Peyer's patch (tissue), 4 donors: ENCODE results near the gene DCTN3.

Source experiments
- POLR2A ChIP-seq, 2 donors: fragments of 450-650 bp; IDR thresholded peaks; one replicate each; pipeline ENCODE4 v1.5.1; 2017; ENCODE audit warnings: antibody characterized with exemption in 2 of 2, mild to moderate bottlenecking in 2 of 2, moderate library complexity in 2 of 2
- TF ChIP-seq, protein P1 (sequence below), 6 experiments: fragments of 450-650 bp in 4 of 6; fragments of 200-600 bp in 2 of 6; sonication (generic) in 1 of 6; IDR thresholded peaks; one replicate each; pipeline ENCODE4 v1.5.1; 2017 to 2019; ENCODE audit warnings: antibody characterized with exemption in 6 of 6, mild to moderate bottlenecking in 3 of 6, moderate library complexity in 1 of 6

DNA sequence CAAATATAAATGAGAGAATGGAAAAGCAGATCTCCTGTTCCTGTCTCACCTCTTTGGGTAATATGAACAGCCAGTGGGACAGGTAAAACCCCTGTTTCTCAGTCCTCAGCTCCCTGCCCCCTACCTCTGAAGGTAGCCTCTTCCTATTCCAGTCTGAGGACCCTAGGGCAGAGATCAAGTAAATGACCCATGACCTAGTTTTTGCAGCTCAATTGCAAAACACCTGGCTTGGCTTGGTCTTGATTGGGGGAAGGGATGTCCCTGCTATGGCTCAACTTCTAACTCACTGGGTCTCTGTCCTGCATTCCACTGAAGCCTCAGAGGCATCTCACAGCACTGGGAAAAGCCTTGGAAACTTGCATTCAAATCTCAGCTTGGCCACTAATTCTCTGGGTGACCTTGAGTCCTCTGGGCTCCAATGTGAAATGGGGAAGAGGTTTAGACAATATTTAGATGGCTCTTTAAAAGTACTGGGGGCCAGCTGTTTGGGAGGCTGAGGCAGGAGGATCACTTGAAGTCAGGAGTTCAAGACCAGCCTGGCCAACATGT, 24.5 kb upstream of the DCTN3 start:
- TF ChIP-seq, protein P1, sequence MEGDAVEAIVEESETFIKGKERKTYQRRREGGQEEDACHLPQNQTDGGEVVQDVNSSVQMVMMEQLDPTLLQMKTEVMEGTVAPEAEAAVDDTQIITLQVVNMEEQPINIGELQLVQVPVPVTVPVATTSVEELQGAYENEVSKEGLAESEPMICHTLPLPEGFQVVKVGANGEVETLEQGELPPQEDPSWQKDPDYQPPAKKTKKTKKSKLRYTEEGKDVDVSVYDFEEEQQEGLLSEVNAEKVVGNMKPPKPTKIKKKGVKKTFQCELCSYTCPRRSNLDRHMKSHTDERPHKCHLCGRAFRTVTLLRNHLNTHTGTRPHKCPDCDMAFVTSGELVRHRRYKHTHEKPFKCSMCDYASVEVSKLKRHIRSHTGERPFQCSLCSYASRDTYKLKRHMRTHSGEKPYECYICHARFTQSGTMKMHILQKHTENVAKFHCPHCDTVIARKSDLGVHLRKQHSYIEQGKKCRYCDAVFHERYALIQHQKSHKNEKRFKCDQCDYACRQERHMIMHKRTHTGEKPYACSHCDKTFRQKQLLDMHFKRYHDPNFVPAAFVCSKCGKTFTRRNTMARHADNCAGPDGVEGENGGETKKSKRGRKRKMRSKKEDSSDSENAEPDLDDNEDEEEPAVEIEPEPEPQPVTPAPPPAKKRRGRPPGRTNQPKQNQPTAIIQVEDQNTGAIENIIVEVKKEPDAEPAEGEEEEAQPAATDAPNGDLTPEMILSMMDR (IDR thresholded peaks at IDR 0.05) = no peak
- no peak for TF ChIP-seq POLR2A (IDR thresholded peaks at IDR 0.05)
